GM18498 (cell line): ENCODE data around the gene GALNT9.

Experiments used
- ATAC-seq: cut with Tn5 transposase; IDR thresholded peaks from one replicate; pipeline ENCODE4 v1.9.1; 2021; ENCODE audit warnings: mild to moderate bottlenecking, moderate library complexity; ENCODE audit not compliant: unreplicated experiment

The GALNT9 gene

DNA sequence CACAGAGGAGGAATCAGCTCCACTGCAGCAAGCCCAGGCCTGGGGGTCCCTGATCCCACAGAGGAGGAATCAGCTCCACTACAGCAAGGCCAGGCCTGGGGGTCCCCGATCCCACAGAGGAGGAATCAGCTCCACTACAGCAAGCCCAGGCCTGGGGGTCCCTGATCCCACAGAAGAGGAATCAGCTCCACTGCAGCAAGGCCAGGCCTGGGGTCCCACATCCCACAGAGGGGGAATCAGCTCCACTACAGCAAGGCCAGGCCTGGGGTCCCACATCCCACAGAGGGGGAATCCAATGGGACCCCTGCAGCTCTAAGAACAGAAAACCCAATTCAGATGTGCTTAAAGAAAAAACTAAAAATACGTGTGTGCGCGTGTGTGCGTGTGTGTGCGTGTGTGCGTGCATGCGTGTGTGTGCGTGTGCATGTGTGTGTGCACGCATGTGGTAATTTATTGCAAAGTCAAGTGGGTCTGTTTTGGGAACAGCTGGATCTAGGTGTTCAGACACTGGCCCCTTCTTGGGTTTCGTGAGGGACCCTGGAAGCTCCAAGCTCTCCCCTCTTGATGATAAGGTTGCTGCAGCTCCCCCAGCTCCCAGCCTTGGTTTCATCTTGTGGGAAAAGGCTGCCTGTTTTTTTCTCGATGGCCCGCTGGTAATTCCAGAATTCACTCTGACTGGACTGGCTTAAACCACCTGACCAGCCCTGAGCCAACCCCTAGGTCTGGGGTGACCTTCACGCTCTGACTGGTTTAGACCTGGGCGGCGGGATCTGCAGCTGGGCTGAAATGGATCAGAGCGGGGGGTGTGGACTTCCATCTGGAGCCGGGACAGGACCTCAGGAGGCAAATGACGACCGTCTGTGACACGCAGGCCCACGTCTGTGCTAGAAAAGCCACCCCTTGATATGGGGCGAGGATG is 47.1 kb downstream of the GALNT9 start:
- no peak for ATAC-seq

DNA sequence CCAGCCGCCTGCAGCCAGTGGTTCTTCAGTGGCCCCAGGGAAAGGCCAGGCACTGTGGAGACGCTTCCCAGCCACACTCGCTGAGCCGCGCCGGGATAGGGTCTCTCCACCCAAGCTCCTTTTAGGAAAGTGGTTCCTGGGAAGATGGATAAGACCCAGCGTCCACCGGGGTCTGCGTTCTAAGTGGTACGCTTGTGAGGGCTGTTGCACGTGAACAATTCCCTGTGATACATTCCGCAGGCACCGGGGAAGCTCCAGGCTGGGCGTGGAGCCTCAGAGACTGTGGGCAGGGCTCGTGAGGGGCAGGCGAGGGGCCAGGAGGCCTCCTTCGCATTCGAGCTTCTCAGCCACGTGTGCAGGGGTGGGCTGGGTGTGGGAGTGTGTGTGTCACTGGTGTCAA is 48.4 kb downstream of the GALNT9 start:
- no peak for ATAC-seq

- no peak for ATAC-seq
These were observed 49.0 kb downstream of the GALNT9 start for GRCh38 chr12:132280406-132280805.

- ATAC-seq, result no peak
These were observed 49.5 kb downstream of the GALNT9 start for GRCh38 chr12:132279930-132280329.

- no peak for ATAC-seq
These were observed 50.1 kb downstream of the GALNT9 start for GRCh38 chr12:132279184-132279889.

- no peak for ATAC-seq
These were observed 50.8 kb downstream of the GALNT9 start for GRCh38 chr12:132278401-132279183.

DNA sequence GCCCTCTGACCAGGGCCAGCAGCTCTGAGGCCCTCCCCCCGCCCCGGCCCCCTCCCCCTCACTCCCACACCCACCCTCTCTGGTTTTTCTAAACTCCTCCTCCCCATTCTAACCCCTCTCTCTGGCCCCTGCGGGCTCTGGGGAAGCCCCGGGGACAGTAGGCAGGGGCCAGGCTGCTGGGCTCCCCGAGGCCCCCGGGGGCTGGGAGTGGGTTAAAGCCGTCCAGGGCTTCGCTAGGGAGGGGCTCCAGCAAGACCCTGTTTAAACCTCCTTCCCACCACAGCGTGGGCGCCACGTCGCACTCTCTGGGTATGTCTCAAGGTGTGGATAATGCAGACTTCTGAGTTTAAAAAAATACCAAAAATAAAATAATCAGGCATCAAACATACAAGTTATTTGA is 51.4 kb downstream of the GALNT9 start:
- no peak for ATAC-seq

DNA sequence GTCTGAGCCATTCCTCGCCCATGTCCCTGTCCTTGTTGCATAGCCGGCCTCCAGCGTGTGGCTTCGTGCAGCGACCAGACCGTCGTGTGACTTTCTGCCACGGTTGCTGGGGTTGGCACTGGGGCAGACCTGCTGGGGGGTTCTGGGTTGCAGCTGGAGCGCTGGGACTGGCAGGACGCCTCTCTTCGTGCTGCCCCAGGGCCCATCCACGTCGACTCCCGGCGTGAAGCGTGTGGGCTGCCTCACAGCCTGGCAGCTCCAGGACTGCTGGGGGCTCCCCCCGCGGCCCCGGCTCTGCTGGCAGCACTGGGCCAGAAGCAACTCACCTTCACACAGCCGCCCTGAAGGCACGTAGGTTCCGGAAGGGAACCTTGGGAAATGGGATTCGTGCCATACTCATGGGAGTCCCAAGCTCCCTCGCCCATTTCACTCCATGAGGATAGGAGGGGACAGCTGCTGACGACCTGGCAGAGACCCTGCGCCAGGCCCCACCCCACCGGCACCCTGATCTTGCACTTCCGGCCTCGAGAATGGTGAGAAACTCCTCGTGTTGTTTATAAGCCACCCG is 51.9 kb downstream of the GALNT9 start:
- no peak for ATAC-seq

DNA sequence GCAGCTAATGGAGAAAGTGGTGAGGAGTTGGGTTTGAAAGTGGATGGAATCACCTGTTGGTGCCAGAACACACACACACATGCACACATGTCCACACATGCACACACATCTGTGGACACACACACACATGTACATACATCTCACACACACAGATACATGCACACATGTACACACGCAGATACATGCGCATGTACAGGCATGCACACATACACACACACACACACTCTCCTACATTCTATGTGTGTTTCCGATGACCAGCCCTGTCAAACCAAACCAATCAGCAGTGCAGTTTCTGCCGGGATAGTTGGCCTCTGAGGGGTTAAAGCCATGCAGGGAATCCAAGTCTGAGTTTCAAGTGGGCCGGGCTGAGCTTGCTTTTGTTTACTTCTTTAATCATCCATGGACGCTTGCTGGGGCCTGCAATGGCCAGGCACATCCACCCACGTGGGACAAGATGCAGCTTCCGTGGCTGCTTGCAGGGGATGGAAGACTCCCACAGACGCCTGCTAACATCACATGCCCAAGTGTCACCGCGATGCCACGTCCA is 52.5 kb downstream of the GALNT9 start:
- no peak for ATAC-seq

DNA sequence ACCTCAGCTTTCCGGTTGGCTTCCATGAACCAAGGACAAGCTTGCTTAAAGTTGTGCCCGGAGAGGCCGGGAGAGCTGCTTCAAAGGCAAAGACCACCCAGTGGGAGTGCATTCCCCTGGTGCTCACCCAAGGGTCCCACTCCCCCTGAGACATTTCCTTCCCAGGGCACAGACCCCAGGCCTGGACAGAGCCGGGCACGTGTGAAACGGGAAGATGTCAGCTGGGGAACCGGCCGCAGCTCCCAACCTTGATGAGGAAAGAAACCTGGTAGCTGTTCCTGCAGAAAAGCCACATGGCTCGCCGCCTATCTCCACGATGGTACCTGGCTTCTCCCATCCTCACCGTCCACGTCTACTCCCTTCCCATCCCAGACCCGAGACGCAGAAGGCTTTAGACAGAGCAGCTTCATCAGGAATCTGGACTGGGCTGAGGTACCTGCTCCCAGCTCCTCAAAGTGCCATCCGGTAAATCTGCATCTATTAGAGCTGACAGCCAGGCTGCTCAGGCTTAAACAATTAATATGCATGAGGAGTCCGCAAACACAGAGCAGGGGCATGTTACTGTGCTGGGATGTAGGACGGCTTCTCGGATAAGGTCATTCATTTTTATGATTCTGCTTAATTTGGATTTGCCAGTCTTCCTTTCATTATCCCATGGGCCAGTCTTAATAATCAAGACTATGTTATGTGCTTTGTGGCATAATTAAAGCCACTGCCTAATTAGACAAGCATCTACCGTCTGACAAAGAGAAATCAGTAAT is 53.1 kb downstream of the GALNT9 start:
- no peak for ATAC-seq

- ATAC-seq, result no peak
These were observed 53.8 kb downstream of the GALNT9 start for GRCh38 chr12:132275631-132276030.

- no peak for ATAC-seq
These were observed 54.3 kb downstream of the GALNT9 start for GRCh38 chr12:132275110-132275531.

- no peak for ATAC-seq
These were observed 55.4 kb downstream of the GALNT9 start for GRCh38 chr12:132273992-132274334.

GRCh38 chr12:132272711-132273110 is 56.7 kb downstream of the GALNT9 start:
- ATAC-seq, result no peak

GRCh38 chr12:132271755-132272092 is 57.7 kb downstream of the GALNT9 start:
- no peak for ATAC-seq

- ATAC-seq, result no peak
These were observed 58.2 kb downstream of the GALNT9 start for GRCh38 chr12:132270969-132271754.

GRCh38 chr12:132270516-132270915 is 58.9 kb downstream of the GALNT9 start:
- ATAC-seq, result no peak

- no peak for ATAC-seq
These were observed 60.0 kb downstream of the GALNT9 start for GRCh38 chr12:132269271-132269968.

DNA sequence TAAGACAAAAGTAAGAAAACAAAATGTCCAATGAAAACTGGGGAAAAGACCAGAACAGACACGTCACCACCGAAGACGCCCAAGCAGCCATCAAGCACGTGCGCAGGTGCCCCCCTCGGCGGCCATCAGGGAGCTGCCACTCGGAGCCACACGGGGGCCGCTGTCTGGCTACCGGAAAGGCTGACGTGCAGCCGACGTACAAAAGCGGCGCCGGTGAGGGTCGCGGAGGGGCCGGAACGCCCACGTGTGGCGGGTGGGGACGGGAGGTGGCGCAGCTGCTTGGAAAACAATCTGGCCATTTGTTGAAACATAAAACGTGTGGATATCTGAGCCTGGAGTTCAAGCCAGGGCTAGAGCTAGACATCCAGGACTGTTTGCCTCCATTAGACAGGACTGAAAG is 60.7 kb downstream of the GALNT9 start:
- ATAC-seq, result no peak
